ENCODE measurements around the gene ENOX1.
A peak's percentile ranks its signal among the peaks of the same experiment; 100 is the strongest.

ENOX1 gene

GRCh38 chr13:43569658-43570057 is 217.1 kb downstream of the ENOX1 start:
- 0 out of 2 replicates have a peak, but pooled peaks cover 3% of the 10 kb centered on the region for H3K4me1 ChIP-seq (ENCODE audit: control insufficient read depth, insufficient read depth, low read length)
- ChIA-PET POLR2A (no interaction called here), CTCF (no interaction called here)
- H3K9me3 ChIP-seq (ENCODE audit: control insufficient read depth, insufficient read depth, low read depth, low read length), result no peaks in the 10 kb centered on the region
- TF ChIP-seq KLF9 (tag by site-specific recombination; IDR thresholded peaks at IDR 0.05; ENCODE audit: low read depth), result no peak
- no peak for TF ChIP-seq PRDM10 (tag by site-specific recombination; IDR thresholded peaks at IDR 0.05)
- no peak for TF ChIP-seq REST (tag by site-specific recombination; IDR thresholded peaks at IDR 0.05)
- TF ChIP-seq ZNF488 (tag by site-specific recombination; IDR thresholded peaks at IDR 0.05), result no peak
- no peak for TF ChIP-seq ZFP37 (tag by site-specific recombination; IDR thresholded peaks at IDR 0.05)
- TF ChIP-seq ZNF510 (tag by site-specific recombination; IDR thresholded peaks at IDR 0.05; ENCODE audit: insufficient replicate concordance), result no peak
- no peak for TF ChIP-seq ZNF664 (tag by site-specific recombination; IDR thresholded peaks at IDR 0.05)
- no peak overlapping the region for H3K4me3 ChIP-seq (ENCODE audit: low read depth, low read length)
- H3K36me3 ChIP-seq (ENCODE audit: control insufficient read depth in 2 of 2, insufficient read depth in 1 of 2, low read length in 2 of 2), result no peaks in the 10 kb centered on the region
- no peak overlapping the region for H3K27ac ChIP-seq (ENCODE audit: extremely low read depth, low read depth, low read length)

GRCh38 chr13:43567608-43568007 is 219.2 kb downstream of the ENOX1 start:
- POLR2A ChIA-PET, result no interaction called here

GRCh38 chr13:43564952-43565351 is 221.8 kb downstream of the ENOX1 start:
- ChIA-PET POLR2A (no interaction called here), CTCF (interaction anchor here (0.6 kb wide), 2 partner anchors 16 to 24 kb away, joined by 3 read pairs; no protein-coding TSS in a partner anchor)
- Histone ChIP-seq H3K4me1 (ENCODE audit: control insufficient read depth, insufficient read depth, low read length) (0 out of 2 replicates have a peak, but pooled peaks cover 3% of the 10 kb centered on the region), H3K36me3 (ENCODE audit: control insufficient read depth in 2 of 2, insufficient read depth in 1 of 2, low read length in 2 of 2) (no peaks in the 10 kb centered on the region), H3K27ac (ENCODE audit: extremely low read depth, low read depth, low read length) (no peak overlapping the region), H3K9me3 (ENCODE audit: control insufficient read depth, insufficient read depth, low read depth, low read length) (no peaks in the 10 kb centered on the region), H3K4me3 (ENCODE audit: low read depth, low read length) (no peak overlapping the region)
- TF ChIP-seq ZNF701 (tag by site-specific recombination; IDR thresholded peaks at IDR 0.05) (no peak), OVOL3 (tag by site-specific recombination; IDR thresholded peaks at IDR 0.05) (no peak), BCL11A (tag by site-specific recombination; IDR thresholded peaks at IDR 0.05; ENCODE audit: low read depth) (no peak), OSR2 (tag by site-specific recombination; IDR thresholded peaks at IDR 0.05) (no peak), ZNF707 (tag by site-specific recombination; IDR thresholded peaks at IDR 0.05) (no peak), ZBTB48 (tag by site-specific recombination; IDR thresholded peaks at IDR 0.05) (no peak), ZBTB10 (tag by site-specific recombination; IDR thresholded peaks at IDR 0.05) (no peak), ZNF792 (tag by site-specific recombination; IDR thresholded peaks at IDR 0.05) (no peak), ZEB2 (tag by site-specific recombination; IDR thresholded peaks at IDR 0.05) (no peak)

More at GRCh38 chr13:43567608-43568007, 219.2 kb downstream of the ENOX1 start:
- no peaks in the 10 kb centered on the region for H3K9me3 ChIP-seq (ENCODE audit: control insufficient read depth, insufficient read depth, low read depth, low read length)
- 0 out of 2 replicates have a peak, but pooled peaks cover 3% of the 10 kb centered on the region for H3K4me1 ChIP-seq (ENCODE audit: control insufficient read depth, insufficient read depth, low read length)
- peak; percentile 51; the same call in 1 of the 2 replicates for TF ChIP-seq PRDM6 (tag by site-specific recombination; IDR thresholded peaks at IDR 0.05)
- TF ChIP-seq TRIM28 (IDR thresholded peaks at IDR 0.05; ENCODE audit: borderline replicate concordance, low read length), result no peak
- no peaks in the 10 kb centered on the region for H3K36me3 ChIP-seq (ENCODE audit: control insufficient read depth in 2 of 2, insufficient read depth in 1 of 2, low read length in 2 of 2)
- CTCF ChIA-PET, result no interaction called here
- no peak overlapping the region for H3K4me3 ChIP-seq (ENCODE audit: low read depth, low read length)
- H3K27ac ChIP-seq (ENCODE audit: extremely low read depth, low read depth, low read length), result no peak overlapping the region

Measured in HEK293 (cell line).